ENCODE data around the gene MRAS.

MRAS gene

GRCh38 chr3:138347960-138348753 lies at the start of gene MRAS:
MRAS (plus strand) TSS chr3:138348579; CDS start chr3:138372884, 24,305 bp downstream.
- peak; percentile 45 for DNase-seq

GRCh38 chr3:138300647-138301046 lies 47.7 kb upstream of the MRAS start:
- no peak for DNase-seq

GRCh38 chr3:138303474-138303873 lies 44.9 kb upstream of the MRAS start:
- DNase-seq = no peak

- DNase-seq = no peak
These were observed 40.5 kb upstream of the MRAS start for GRCh38 chr3:138307899-138308298.

GRCh38 chr3:138308783-138309182 lies 39.6 kb upstream of the MRAS start:
- no peak for DNase-seq

GRCh38 chr3:138310494-138310893 lies 37.9 kb upstream of the MRAS start:
- no peak for DNase-seq

GRCh38 chr3:138314751-138315150 lies 33.6 kb upstream of the MRAS start:
- DNase-seq = no peak

- DNase-seq = no peak
These were observed 30.7 kb upstream of the MRAS start for GRCh38 chr3:138317687-138318086.

- DNase-seq = no peak
These were observed 24.4 kb upstream of the MRAS start for GRCh38 chr3:138323971-138324370.

GRCh38 chr3:138325990-138326389 lies 22.4 kb upstream of the MRAS start:
- no peak for DNase-seq

- no peak for DNase-seq
These were observed 21.3 kb upstream of the MRAS start for GRCh38 chr3:138326866-138327595.

GRCh38 chr3:138327831-138328230 lies 20.5 kb upstream of the MRAS start:
- DNase-seq = no peak

GRCh38 chr3:138328341-138328740 lies 20.0 kb upstream of the MRAS start:
- DNase-seq = no peak

GRCh38 chr3:138329127-138329983 lies 19.0 kb upstream of the MRAS start, which contains the start of gene NME9:
NME9 (minus strand) TSS chr3:138329851; CDS start chr3:138329335, 516 bp downstream.
- peak; percentile 91 for DNase-seq

GRCh38 chr3:138329984-138330293 lies 18.4 kb upstream of the MRAS start:
- no peak for DNase-seq

- no peak for DNase-seq
These were observed 17.1 kb upstream of the MRAS start for GRCh38 chr3:138331143-138331894.

- no peak for DNase-seq
These were observed 15.8 kb upstream of the MRAS start for GRCh38 chr3:138332472-138333073.

GRCh38 chr3:138334608-138335007 lies 13.8 kb upstream of the MRAS start:
- DNase-seq = no peak

GRCh38 chr3:138336454-138336999 lies 11.9 kb upstream of the MRAS start:
- no peak for DNase-seq

GRCh38 chr3:138338244-138338643 lies 10.1 kb upstream of the MRAS start:
- DNase-seq = no peak

GRCh38 chr3:138338811-138339210 lies 9.6 kb upstream of the MRAS start:
- DNase-seq = no peak

- no peak for DNase-seq
These were observed 7.9 kb upstream of the MRAS start for GRCh38 chr3:138340511-138340910.

All from activated T-cell treated with anti-CD3 and anti-CD28 coated beads, Interleukin-2, amount 50 U/mL, for 1 hour (primary cell).